ENCODE results near the gene CASP4. TPM values are rescaled to one million over a fixed set of nuclear protein-coding genes. Genes with fewer than 3 reads are reported as not detected.

Gene CASP4
- total RNA-seq: 21.3 and 21.5 TPM in 2 replicates

GRCh38 chr11:104968355-104968855 lies at the start of gene CASP4:
TSS of gene CASP4 (minus strand) at chr11:104968574. CDS start at chr11:104968525, 49 bp downstream.

GRCh38 chr11:104897891-104898684 lies 70.3 kb downstream of the CASP4 start, which contains the start of gene CASP12:
TSS of gene CASP12 (minus strand) at chr11:104898460.

Other genes with a start within 250 kb of the CASP4 start
- gene CASP12, start 70.1 kb downstream of the CASP4 start, total RNA-seq: not detected in 2 replicates
- not detected in 2 replicates for gene CASP5, start 54.6 kb upstream of the CASP4 start, total RNA-seq
- gene CASP1, start 66.6 kb upstream of the CASP4 start, total RNA-seq: 0.38 TPM in 1 of 2 replicates, not detected in the other
- not detected in 2 replicates for gene CARD16, start 76.8 kb upstream of the CASP4 start, total RNA-seq
- gene CARD18, start 171.2 kb upstream of the CASP4 start, total RNA-seq: not detected in 2 replicates